Immature natural killer cell (primary cell): Measurements from ENCODE around the gene SPON1. TPM values are rescaled to one million over a fixed set of nuclear protein-coding genes. Genes with fewer than 3 reads are reported as not detected.

Source experiments
- DNase-seq, 3 donors: peaks; one replicate each; pipeline ENCODE4 v3.0.0; 2022; ENCODE audit warnings: mixed read lengths in 1 of 3
- H3K27ac Mint-ChIP-seq, 6 donors: one replicate each; pipeline ENCODE4 v1.8.0; 2020; ENCODE audit warnings: mixed read lengths in 6 of 6, mild to moderate bottlenecking in 5 of 6, inconsistent platforms in 4 of 6, moderate library complexity in 3 of 6
- H3K27me3 Mint-ChIP-seq, 3 donors: one replicate each; pipeline ENCODE4 v1.8.0; 2020 to 2021; ENCODE audit warnings: low read depth in 3 of 3, mild to moderate bottlenecking in 3 of 3, mixed read lengths in 3 of 3, moderate library complexity in 3 of 3, inconsistent platforms in 1 of 3
- H3K36me3 Mint-ChIP-seq, 3 donors: one replicate each; pipeline ENCODE4 v1.8.0; 2020; ENCODE audit warnings: mixed read lengths in 3 of 3, inconsistent platforms in 2 of 3, mild to moderate bottlenecking in 2 of 3
- H3K4me1 Mint-ChIP-seq, 2 donors: one replicate each; pipeline ENCODE4 v1.8.0; 2020; ENCODE audit warnings: inconsistent platforms in 2 of 2, mild to moderate bottlenecking in 2 of 2, mixed read lengths in 2 of 2, moderate library complexity in 1 of 2
- H3K4me3 Mint-ChIP-seq, 5 donors: one replicate each; pipeline ENCODE4 v1.8.0; 2020; ENCODE audit warnings: mild to moderate bottlenecking in 5 of 5, mixed read lengths in 5 of 5, inconsistent platforms in 3 of 5, moderate library complexity in 3 of 5
- H3K9me3 Mint-ChIP-seq, 6 donors: one replicate each; pipeline ENCODE4 v1.8.0; 2020; ENCODE audit warnings: mild to moderate bottlenecking in 6 of 6, mixed read lengths in 6 of 6, inconsistent platforms in 4 of 6, moderate library complexity in 3 of 6
- polyA plus RNA-seq, 3 donors: library from polyadenylated mRNA; unstranded; fragments of 300-500 nt; fragmentation: Illumina TruSeq; gene quantifications; one replicate each; pipeline ENCODE4 v1.2.3, GENCODE V29; 2021

Gene SPON1
- polyA plus RNA-seq, 3 donors from 2014 or later, result 0.22 to 1.1 (median 0.74) TPM

GRCh38 chr11:14102766-14103165 lies 140.2 kb downstream of the SPON1 start:
- Mint-ChIP-seq H3K9me3 (no peaks in the 10 kb centered on the region), H3K27ac (no peak overlapping the region), H3K36me3 (no peaks in the 10 kb centered on the region), H3K4me3 (no peak overlapping the region), H3K4me1 (no peaks in the 10 kb centered on the region), H3K27me3 (peaks cover 2 to 10% (median 2%) of the 10 kb centered on the region in 3 donors)
- DNase-seq, result no peak

GRCh38 chr11:14105446-14105845 lies 142.9 kb downstream of the SPON1 start:
- H3K27me3 Mint-ChIP-seq, result peaks cover 0 to 7% (median 2%) of the 10 kb centered on the region in 3 donors
- H3K27ac Mint-ChIP-seq, result no peak overlapping the region
- no peak for DNase-seq
- H3K36me3 Mint-ChIP-seq, result no peaks in the 10 kb centered on the region
- no peaks in the 10 kb centered on the region for H3K9me3 Mint-ChIP-seq
- H3K4me3 Mint-ChIP-seq, result no peak overlapping the region
- H3K4me1 Mint-ChIP-seq, result no peaks in the 10 kb centered on the region

DNA sequence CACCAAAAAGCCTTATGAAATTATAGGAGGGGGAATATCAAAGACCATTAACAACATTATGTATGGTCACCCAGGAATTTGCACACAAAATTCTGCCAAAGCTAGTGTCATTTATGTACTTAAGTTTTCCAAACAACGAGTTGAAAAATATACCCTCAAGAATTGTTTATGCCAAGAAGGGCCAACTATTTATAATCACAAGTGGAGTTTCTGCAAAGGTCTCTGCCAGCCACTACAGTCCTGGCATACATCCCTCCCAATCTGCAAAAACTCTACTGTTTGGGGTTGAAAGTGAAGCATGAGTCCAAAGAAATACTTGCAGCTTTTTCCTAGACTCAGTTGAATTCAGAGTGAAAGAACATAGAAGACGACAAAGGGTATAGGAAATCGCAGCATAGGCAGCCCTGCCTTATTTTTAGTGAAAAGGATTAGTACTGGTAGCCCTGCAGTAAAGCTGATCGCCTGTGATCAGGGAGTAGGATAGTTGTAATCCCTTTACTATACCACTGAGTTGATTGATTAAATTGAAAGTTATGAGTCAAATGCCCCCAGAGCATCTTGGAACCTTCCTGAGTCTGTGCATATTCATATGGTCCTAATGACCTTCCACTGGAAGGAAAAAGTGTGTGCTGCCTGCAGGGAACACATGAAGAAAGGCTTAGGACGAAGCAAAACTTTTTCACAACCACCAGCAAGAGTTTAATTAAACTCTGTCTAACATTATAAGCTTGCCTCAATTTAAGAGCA lies 144.0 kb downstream of the SPON1 start:
- Mint-ChIP-seq H3K9me3 (no peaks in the 10 kb centered on the region), H3K36me3 (no peaks in the 10 kb centered on the region), H3K4me3 (no peak overlapping the region), H3K27ac (no peak overlapping the region), H3K27me3 (peaks cover 0 to 7% (median 2%) of the 10 kb centered on the region in 3 donors), H3K4me1 (no peaks in the 10 kb centered on the region)
- DNase-seq, result no peak

DNA sequence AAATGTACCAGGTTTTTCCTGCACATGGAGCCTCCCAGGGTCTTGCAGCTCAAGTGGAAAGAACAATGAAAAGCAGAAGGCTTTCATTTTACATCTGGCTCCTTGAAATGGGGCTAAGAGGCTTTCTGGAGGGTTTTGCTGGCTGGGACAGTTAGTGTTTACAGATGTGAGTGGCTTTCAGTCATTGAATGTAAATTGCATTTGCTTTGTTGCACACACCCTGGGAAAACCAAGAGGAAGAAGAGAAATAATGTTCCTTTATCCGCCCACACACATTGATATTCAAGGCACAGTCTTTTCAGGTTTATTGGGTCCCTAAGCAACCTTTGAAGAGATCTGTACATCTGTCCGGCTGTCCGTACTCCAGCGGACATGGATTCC lies 144.5 kb downstream of the SPON1 start:
- no peak for DNase-seq
- Mint-ChIP-seq H3K4me3 (no peak overlapping the region), H3K4me1 (no peaks in the 10 kb centered on the region), H3K36me3 (no peaks in the 10 kb centered on the region), H3K27ac (no peak overlapping the region), H3K27me3 (peaks cover 0 to 7% (median 2%) of the 10 kb centered on the region in 3 donors), H3K9me3 (no peaks in the 10 kb centered on the region)

GRCh38 chr11:14109742-14110141 lies 147.2 kb downstream of the SPON1 start:
- no peak overlapping the region for H3K4me3 Mint-ChIP-seq
- H3K36me3 Mint-ChIP-seq, result no peaks in the 10 kb centered on the region

GRCh38 chr11:14110629-14111028 lies 148.1 kb downstream of the SPON1 start:
- no peak for DNase-seq
- H3K4me3 Mint-ChIP-seq, result no peak overlapping the region
- peaks cover 0 to 10% (median 0%) of the 10 kb centered on the region in 3 donors for H3K27me3 Mint-ChIP-seq
- H3K4me1 Mint-ChIP-seq, result no peaks in the 10 kb centered on the region
- H3K9me3 Mint-ChIP-seq, result peaks cover 0 to 1% (median 0%) of the 10 kb centered on the region in 6 donors
- H3K36me3 Mint-ChIP-seq, result no peaks in the 10 kb centered on the region
- no peak overlapping the region for H3K27ac Mint-ChIP-seq

More at GRCh38 chr11:14109742-14110141, 147.2 kb downstream of the SPON1 start:
- Mint-ChIP-seq H3K27ac (no peak overlapping the region), H3K27me3 (peaks cover 0 to 7% (median 3%) of the 10 kb centered on the region in 3 donors), H3K9me3 (peaks cover 0 to 1% (median 0%) of the 10 kb centered on the region in 6 donors), H3K4me1 (no peaks in the 10 kb centered on the region)
- DNase-seq, result no peak

DNA sequence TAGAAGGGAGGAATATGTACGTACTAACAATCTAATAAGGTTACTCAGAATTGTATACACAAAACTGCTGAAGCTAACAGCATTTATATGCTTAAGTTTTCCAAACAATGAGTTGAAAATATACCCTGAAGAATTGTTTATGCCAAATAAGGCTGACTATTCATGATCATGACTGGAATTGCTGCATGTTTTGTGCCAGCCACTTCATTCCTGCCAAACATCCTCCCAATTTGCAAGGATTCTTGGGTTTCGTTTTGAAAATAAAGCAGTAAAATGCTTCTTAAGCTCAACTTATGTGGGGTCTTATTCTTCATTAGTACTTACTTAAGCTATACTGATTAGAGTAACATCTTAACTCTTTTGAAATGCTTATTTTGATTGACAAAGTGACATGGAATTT lies 149.0 kb downstream of the SPON1 start:
- Mint-ChIP-seq H3K4me1 (no peaks in the 10 kb centered on the region), H3K4me3 (no peak overlapping the region), H3K27ac (no peak overlapping the region), H3K9me3 (peaks cover 0 to 1% (median 0%) of the 10 kb centered on the region in 6 donors), H3K27me3 (peaks cover 0 to 10% (median 0%) of the 10 kb centered on the region in 3 donors), H3K36me3 (no peaks in the 10 kb centered on the region)
- DNase-seq, result no peak

GRCh38 chr11:14112721-14113120 lies 150.2 kb downstream of the SPON1 start:
- H3K27me3 Mint-ChIP-seq, result peaks cover 0 to 8% (median 3%) of the 10 kb centered on the region in 3 donors
- H3K27ac Mint-ChIP-seq, result no peak overlapping the region

DNA sequence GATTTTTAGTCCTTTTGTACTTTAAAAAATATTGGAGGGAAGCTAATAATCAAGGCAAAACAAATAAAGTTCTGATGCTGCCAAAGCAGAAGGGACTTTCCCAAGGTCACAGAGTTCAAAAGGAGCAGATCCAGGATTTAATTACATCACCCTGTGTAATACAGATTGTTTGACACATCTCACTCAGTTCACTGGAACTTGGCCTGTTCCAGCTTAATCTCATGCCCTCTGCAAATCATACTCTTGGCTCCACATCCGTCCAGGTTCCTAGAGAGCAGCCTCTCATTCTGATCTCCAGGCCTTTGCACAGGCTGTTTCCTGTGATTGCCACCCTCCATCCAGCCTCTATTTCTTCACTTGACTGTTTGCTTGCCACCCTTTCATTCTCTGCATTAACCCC lies 151.7 kb downstream of the SPON1 start:
- Mint-ChIP-seq H3K4me3 (no peak overlapping the region), H3K27ac (no peak overlapping the region), H3K36me3 (no peaks in the 10 kb centered on the region), H3K27me3 (peaks cover 0 to 8% (median 6%) of the 10 kb centered on the region in 3 donors), H3K9me3 (peaks cover 0 to 1% (median 0%) of the 10 kb centered on the region in 6 donors), H3K4me1 (no peaks in the 10 kb centered on the region)
- no peak for DNase-seq

More at GRCh38 chr11:14112721-14113120, 150.2 kb downstream of the SPON1 start:
- DNase-seq, result no peak
- Mint-ChIP-seq H3K4me1 (no peaks in the 10 kb centered on the region), H3K4me3 (no peak overlapping the region), H3K36me3 (no peaks in the 10 kb centered on the region), H3K9me3 (peaks cover 0 to 1% (median 0%) of the 10 kb centered on the region in 6 donors)

- H3K27ac Mint-ChIP-seq, result no peak overlapping the region
- DNase-seq, result no peak
Measured at GRCh38 chr11:14114786-14115185, 152.3 kb downstream of the SPON1 start.

DNA sequence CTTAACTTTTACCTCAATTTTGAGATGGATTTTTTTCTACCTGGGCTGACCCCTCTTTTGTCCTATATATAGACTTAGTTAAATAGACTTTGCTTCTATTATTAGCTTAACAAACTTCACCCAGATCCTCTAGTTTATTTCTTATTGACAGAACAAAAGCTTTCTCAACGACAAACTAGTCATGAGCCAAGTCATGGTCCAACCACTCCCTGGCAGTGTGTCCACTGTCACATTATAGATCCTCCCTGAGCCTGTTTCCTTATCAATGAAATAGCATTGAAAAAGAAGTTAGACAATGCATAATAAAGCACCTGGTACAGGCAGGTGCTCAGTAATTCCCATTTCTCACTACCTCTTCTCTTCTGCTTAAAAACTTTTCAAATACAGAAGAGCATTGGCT lies 155.1 kb downstream of the SPON1 start:
- Mint-ChIP-seq H3K27ac (no peak overlapping the region), H3K4me3 (no peak overlapping the region), H3K9me3 (peaks cover 0 to 1% (median 0%) of the 10 kb centered on the region in 6 donors), H3K36me3 (no peaks in the 10 kb centered on the region), H3K27me3 (peaks cover 0 to 7% (median 6%) of the 10 kb centered on the region in 3 donors), H3K4me1 (no peaks in the 10 kb centered on the region)
- DNase-seq, result no peak

More at GRCh38 chr11:14114786-14115185, 152.3 kb downstream of the SPON1 start:
- Mint-ChIP-seq H3K27me3 (peaks cover 0 to 8% (median 6%) of the 10 kb centered on the region in 3 donors), H3K4me1 (no peaks in the 10 kb centered on the region), H3K9me3 (peaks cover 0 to 1% (median 0%) of the 10 kb centered on the region in 6 donors), H3K36me3 (no peaks in the 10 kb centered on the region), H3K4me3 (no peak overlapping the region)

- H3K27ac Mint-ChIP-seq, result no peak overlapping the region
- peaks cover 0 to 6% (median 4%) of the 10 kb centered on the region in 3 donors for H3K27me3 Mint-ChIP-seq
- H3K36me3 Mint-ChIP-seq, result no peaks in the 10 kb centered on the region
- H3K4me1 Mint-ChIP-seq, result no peaks in the 10 kb centered on the region
- no peak for DNase-seq
- H3K4me3 Mint-ChIP-seq, result no peak overlapping the region
- peaks cover 0 to 1% (median 0%) of the 10 kb centered on the region in 6 donors for H3K9me3 Mint-ChIP-seq
Measured at GRCh38 chr11:14118072-14118471, 155.5 kb downstream of the SPON1 start.

DNA sequence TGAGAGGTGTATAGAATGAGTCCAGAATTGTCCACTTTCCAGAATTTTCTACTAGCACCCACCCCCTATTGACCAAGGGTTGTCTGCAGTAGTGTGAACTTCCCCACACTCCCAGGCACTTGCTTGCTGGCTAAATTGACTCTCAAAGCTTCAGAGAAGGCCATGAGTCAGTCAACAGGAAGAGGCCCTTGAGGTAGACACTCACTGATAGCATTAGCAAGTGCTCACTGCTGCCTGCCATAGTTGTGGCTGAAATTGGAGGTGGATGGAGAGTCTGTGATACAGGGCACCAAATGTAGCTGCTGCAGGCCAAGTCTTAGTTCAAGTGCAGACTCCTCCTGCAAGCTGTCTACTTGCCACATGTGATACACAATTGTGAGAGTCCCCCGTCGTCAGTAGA lies 156.8 kb downstream of the SPON1 start:
- H3K4me3 Mint-ChIP-seq, result no peak overlapping the region
- no peaks in the 10 kb centered on the region for H3K36me3 Mint-ChIP-seq
- H3K4me1 Mint-ChIP-seq, result no peaks in the 10 kb centered on the region
- H3K27me3 Mint-ChIP-seq, result peaks cover 0 to 7% (median 6%) of the 10 kb centered on the region in 3 donors
- no peak overlapping the region for H3K27ac Mint-ChIP-seq
- peaks cover 0 to 1% (median 0%) of the 10 kb centered on the region in 6 donors for H3K9me3 Mint-ChIP-seq
- DNase-seq, result no peak

DNA sequence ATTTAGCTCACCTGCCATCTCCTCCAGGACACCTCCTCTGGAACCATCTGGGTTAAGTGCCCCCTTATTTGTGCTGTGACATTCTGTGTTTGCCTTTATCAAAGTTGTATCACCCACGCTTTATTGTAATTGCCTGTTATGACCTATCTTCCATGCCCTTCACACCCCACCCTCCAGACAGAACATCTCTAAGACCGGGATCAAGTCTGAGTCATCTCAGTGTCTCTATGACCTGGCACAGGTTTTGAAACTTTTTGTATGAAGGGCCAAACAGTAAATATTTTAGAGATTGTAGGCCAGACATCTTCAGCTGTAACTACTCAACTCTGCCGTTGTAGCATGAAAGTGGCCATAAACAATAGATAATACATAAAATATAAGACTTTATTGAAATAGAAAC lies 161.8 kb downstream of the SPON1 start:
- no peak overlapping the region for H3K27ac Mint-ChIP-seq
- DNase-seq, result no peak
- H3K36me3 Mint-ChIP-seq, result no peaks in the 10 kb centered on the region
- no peaks in the 10 kb centered on the region for H3K4me1 Mint-ChIP-seq
- peaks cover 1 to 5% (median 4%) of the 10 kb centered on the region in 3 donors for H3K27me3 Mint-ChIP-seq
- H3K4me3 Mint-ChIP-seq, result no peak overlapping the region
- H3K9me3 Mint-ChIP-seq, result peaks cover 0 to 2% (median 0%) of the 10 kb centered on the region in 6 donors
